Raji (cell line): ENCODE data around the gene SLC39A10.

Source experiments
- POLR2A ChIP-seq: IDR thresholded peaks from 2 replicates; pipeline ENCODE4 v1.6.1; 2011; ENCODE audit warnings: low read depth, low read length, control low read depth; ENCODE audit not compliant: insufficient read depth

The SLC39A10 gene

GRCh38 chr2:195659982-195660890 lies 3.2 kb downstream of the SLC39A10 start:
- TF ChIP-seq POLR2A = no peak

- no peak for TF ChIP-seq POLR2A
Observed at GRCh38 chr2:195662138-195662537, 5.1 kb downstream of the SLC39A10 start.

- TF ChIP-seq POLR2A = no peak
Observed at GRCh38 chr2:195663007-195663406, 6.0 kb downstream of the SLC39A10 start.

- no peak for TF ChIP-seq POLR2A
Observed at GRCh38 chr2:195664528-195664927, 7.5 kb downstream of the SLC39A10 start.

DNA sequence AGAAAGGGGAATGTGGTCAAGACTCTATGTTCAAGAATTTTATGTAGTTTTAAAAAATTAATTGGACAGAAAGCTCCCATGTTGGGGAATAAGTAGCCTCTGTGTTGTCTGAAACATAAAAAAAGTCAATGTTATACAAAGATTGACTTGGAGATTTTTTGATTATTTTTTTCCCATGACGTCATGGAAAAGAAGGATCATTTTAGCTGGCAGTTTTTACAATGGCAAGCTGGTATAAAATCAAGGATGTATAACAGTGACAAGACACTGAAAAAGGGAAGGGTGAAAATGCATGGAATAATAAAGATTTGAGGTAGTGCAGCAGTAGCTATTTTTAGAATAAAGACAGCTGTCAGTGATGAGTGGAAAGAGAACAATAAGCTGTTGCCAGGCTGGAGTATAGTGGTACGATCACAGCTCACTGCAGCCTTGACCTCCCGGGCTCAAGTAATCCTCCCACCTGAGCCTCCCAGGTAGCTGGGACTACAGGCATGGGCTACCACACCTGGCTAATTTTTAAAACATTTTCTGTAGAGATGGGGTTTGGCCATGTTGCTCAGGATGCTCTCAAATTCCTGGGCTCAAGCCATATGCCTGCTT lies 9.2 kb downstream of the SLC39A10 start:
- TF ChIP-seq POLR2A = no peak

DNA sequence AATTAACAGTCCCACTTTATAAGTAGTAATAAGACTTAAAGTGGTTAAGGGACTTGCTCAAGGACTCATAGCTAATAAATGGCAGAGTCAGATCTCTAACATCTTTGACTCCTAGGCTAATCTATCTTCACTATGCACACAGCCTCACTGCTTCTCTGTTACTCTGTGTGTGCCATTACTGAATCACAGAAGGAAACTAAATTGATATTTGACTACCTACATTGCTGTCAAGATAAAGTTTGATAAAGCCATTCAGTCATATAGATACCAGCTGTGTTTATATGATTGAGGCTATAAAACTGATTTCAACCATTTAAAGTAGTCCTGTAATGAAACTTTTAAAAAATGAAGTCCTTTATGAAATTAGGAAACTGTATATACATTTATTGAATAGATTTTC lies 10.9 kb downstream of the SLC39A10 start:
- TF ChIP-seq POLR2A = no peak

DNA sequence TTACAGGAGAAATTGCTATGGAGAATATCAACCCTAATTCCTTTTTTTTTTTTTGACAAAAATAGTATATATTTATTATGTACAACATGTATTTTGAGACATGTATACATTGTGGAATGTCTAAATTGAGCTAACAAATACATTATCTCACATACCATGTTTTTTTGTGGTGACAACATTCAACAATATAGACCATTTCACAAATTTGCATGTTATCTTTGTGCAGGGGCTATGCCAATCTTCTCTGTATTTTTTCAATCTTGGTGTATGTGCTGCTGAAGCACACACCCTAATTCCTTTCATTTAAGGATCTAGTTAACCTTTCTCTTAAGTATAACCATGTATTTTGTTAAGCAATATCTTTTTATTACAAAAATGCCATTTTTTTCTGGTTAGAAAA lies 13.2 kb downstream of the SLC39A10 start:
- no peak for TF ChIP-seq POLR2A

DNA sequence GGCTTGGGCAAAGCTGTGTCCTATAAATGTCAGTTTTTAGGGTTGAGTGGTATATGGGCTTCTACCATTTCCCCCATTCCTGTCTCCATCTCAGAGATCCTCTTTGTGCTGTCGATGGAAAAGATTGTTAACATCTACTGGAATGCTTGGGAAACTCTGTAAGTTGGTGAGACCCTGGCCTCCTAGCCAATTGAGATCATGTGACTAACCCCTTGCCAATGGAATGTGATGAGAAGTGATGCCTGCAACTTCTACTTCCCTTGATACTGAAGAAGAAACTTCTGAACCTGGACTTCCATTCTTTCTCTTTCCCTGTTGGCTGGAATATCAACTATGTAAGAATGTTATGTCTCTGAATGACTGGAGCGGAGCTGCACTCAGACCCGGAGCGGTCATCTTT lies 14.5 kb downstream of the SLC39A10 start:
- no peak for TF ChIP-seq POLR2A

DNA sequence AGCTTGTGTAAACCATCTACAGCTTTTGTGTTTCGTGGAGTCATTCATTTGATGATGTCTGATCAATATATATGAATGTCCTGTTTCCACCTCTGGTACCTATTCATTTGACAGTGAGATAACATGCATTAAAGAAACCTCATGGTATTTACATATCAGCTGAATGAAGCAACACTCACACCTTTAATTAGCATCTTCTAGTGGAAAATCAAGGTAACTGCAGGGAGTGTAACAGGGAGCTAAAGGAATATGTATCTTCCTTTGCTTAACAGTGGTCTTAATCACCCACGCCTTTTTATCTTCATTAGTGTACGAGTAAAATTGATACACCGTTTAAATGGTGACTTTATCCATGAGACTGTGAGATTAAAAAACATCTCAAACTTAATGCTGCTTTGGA lies 15.6 kb downstream of the SLC39A10 start:
- TF ChIP-seq POLR2A = no peak

DNA sequence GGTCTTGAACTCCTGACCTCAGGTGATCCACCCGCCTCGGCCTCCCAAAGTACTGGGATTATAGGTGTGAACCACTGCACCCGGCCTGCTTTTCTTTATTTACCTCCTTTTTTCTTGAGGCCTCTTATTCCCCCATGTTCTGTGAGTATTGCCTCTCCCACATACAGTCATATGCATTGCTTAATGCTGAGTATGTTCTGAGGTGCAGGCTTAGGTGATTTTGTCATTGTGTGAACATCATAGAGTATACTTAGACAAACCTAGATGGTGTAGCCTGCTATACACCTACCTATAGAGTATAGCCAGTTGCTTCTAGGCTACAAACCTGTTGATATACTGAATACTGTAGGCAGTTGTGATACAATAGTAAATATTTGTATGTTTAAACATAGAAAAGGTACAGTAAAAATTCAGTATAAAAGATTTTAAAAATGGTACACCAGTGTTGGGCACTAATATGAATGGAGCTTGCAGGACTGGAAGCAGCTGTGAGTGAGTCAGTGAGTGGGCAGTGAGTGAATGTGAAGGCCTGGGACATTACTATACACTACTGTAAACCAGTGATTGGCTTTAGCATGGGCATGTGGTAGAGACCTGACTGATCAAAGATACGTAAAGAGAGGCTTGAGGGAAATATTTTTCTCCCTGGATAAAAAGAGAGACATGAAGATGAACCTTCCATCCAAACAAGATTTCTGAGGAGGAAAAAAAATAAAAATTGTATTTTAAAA lies 17.6 kb downstream of the SLC39A10 start:
- no peak for TF ChIP-seq POLR2A

GRCh38 chr2:195675783-195676427 lies 18.9 kb downstream of the SLC39A10 start:
- no peak for TF ChIP-seq POLR2A

GRCh38 chr2:195677290-195677689 lies 20.3 kb downstream of the SLC39A10 start:
- no peak for TF ChIP-seq POLR2A

DNA sequence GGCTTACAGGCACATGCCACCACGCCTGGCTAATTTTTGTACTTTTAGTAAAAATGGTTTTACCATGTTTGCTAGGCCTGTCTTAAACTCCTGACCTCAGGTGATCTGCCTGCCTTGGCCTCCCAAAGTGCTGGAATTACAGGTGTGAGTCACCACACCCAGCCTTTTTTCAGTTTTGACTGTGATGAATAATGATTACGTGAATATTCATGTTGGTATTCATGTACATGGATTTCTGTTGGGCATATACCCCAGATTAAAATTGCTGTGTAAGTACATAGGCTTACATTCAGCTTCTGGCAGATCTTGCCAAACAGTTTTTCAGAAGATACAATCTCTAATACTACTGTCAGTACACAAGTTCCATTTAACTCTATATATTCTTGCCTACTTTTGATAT lies 20.9 kb downstream of the SLC39A10 start:
- TF ChIP-seq POLR2A = no peak

DNA sequence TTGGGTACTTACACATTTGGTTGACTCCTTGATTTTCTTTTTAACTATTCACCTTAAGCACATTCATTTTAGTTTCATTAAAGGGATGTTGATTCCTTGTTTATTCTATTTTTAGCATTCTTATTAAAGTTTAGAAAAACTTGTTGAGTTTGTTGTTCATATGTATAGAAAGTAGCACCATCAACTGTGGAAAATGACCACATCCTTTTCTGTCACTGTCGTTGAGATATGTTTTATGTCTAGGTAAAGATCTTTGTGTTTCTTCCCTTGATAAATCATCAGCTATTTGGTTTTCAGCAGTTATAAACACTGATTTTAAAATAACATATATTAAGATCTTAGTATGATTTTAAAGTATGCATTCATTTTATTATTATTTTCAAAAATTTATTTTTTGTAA lies 25.1 kb downstream of the SLC39A10 start:
- TF ChIP-seq POLR2A = no peak

DNA sequence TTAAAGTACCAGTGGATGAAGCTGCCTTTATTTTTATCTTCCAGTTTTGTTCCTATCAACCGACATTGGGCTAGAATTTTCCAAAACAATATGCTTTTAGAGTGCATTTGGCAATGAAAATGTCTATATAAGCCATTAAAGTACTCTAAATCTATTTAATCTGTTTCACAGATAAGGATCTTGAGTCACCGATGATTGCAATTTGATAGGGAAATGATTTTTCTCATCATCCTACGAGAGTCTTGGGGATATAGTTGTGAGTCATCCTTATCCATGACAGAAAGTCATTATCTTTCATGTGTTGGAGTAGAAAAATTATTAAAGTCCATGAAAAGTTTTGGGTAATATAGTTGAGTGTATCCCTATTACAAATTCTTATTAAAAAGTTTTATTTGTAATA lies 26.1 kb downstream of the SLC39A10 start:
- TF ChIP-seq POLR2A = no peak

DNA sequence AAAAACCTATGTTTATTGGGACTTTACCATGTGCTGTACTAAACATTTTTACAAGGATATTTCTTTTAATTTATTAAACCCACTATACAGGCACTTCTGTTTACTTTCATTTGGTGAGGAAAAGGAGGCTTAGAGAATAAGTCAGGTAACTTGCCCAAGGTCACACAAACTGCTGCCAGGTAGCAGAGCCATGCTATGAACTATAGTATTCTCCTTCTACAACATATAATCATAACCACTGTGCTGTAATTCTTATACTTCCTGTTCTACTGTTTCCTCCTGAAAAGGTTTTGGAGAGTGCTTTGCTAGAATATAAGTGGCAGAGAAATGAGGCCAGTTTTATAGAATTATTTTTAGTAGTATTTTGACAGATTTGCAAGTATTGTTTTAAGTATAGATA lies 29.5 kb downstream of the SLC39A10 start:
- TF ChIP-seq POLR2A = no peak
